GM12875 (cell line): ENCODE data around the gene TTLL9.

Experiments used
- H3K4me3 ChIP-seq: one replicate; pipeline ENCODE4 v1.5.1; 2011; ENCODE audit warnings: low read depth, low read length, control low read depth
- TF ChIP-seq, protein P1 (sequence below): IDR thresholded peaks from 2 replicates; pipeline ENCODE4 v1.5.1; 2011; ENCODE audit warnings: low read depth, mild to moderate bottlenecking, control low read depth, inconsistent platforms, low read length, moderate library complexity, borderline replicate concordance; ENCODE audit not compliant: insufficient read depth

Gene TTLL9

DNA sequence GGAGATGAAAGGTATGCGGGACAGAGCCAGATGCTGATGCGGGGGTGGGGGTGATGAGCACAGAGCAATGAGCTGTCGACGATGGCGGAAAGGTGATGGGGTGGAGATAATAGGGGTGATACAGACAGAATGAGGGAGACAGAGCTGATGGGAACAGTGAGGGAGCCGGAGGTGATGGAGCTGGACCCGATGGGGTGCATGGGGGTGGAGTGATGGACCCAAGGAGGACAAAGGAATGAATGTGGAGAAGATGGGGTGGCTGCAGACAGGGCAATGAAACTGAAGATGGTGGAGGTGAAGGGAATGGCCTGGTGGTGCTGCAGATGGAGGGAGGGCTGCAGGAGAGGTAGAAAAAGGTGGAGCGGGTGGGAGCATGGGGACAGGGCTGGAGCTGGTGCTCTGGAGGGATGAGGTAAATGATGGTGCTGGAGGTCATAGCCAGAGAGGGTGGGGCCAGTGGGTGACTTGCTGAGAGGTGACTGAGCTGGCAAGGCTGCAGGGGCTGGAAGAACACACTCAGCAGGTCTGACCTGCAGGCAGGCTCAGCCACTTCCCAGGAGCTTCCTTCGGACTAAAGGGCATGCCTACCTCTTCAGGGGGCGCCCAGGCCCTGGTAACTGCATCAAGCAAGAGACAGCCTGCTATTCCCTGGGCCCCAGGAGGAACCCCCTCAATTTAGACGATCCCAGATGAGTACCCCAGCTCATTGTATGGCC, 19.0 kb upstream of the TTLL9 start:
- no peak overlapping the region for H3K4me3 ChIP-seq
- TF ChIP-seq, protein P1, sequence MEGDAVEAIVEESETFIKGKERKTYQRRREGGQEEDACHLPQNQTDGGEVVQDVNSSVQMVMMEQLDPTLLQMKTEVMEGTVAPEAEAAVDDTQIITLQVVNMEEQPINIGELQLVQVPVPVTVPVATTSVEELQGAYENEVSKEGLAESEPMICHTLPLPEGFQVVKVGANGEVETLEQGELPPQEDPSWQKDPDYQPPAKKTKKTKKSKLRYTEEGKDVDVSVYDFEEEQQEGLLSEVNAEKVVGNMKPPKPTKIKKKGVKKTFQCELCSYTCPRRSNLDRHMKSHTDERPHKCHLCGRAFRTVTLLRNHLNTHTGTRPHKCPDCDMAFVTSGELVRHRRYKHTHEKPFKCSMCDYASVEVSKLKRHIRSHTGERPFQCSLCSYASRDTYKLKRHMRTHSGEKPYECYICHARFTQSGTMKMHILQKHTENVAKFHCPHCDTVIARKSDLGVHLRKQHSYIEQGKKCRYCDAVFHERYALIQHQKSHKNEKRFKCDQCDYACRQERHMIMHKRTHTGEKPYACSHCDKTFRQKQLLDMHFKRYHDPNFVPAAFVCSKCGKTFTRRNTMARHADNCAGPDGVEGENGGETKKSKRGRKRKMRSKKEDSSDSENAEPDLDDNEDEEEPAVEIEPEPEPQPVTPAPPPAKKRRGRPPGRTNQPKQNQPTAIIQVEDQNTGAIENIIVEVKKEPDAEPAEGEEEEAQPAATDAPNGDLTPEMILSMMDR = no peak

DNA sequence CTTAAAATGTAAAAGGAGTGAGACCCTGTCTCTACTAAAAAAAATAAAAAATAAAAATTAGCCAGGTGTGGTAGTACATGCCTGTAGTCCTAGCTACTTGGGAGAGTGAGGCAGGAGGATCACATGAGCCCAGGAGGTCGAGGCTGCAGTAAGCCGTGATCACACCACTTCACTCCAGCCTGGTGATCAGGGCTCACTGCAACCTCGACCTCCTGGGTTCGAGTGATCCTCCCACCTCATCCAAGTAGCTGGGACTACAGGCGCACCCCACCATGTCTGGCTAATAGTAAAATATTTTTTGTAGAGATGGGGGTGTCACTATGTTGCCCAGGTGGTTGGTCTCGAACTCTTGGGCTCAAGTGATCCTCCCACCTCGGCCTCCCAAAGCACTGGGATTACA, 17.0 kb upstream of the TTLL9 start:
- TF ChIP-seq, protein P1 = no peak

DNA sequence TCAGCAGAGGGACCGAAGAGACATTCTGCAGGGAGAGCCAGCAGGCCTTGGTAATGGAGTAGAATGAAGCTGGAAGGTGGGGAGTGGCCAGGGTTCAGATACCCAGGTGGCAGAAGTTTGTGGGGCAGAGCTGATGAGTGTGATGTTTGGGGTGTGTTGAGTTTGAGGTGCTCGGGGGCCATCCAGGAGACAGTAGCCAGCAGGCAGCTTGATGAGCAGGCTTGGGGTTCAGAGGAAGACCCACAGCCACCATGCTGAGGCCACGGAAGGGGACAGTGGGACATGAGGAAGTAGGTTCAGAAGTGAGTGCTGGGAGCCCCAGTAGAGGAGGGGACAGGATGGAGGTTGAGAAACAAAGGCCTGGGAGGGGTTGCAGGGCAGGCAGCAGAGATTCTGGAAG, 13.9 kb upstream of the TTLL9 start:
- H3K4me3 ChIP-seq = no peak overlapping the region
- TF ChIP-seq, protein P1 = no peak

More for the DNA sequence above, 17.0 kb upstream of the TTLL9 start:
- H3K4me3 ChIP-seq = no peak overlapping the region

DNA sequence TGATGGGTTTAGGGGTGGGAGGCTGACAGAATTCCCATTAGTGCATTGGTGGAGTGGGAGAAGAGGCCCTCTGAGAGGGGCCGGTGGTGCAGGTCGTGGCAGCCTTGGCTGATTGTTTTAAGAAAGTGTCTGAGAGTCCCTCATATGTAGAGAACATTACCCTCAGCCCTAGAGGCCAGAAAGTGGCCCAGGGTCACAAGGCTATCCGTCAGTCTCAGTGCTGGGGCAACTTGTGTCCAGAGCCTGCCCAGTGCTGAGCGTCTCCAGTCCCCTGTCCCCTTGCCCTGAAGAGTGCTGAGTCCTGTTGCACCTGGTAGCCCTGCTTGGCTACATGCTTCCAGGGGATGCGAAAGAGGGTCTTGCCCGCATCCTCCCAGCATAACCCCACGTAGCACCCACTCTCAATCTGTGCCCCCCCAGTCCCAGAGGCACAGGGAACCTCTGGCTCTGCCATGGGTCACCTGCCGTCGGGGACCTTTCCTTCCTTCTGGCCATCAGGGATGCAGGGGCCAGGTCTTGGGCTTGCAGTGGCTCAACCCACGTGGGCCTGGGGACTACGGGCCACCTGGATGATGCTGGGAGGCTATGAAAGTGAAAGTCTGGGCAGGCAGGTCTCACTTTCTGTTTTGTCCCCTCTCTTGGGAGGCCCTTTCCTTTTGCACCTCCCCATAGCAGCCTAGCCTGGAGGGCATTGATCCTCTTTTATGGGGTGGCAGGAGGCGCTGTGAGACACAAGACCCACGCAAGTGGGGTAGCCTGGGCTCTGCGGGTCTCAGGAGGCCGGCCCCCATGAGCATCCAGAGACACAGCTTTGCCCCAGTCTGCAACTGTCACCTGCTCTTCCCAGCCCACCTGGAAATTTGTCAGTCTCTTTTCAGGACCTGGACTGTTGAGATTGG, 12.3 kb upstream of the TTLL9 start:
- TF ChIP-seq, protein P1 = no peak
- H3K4me3 ChIP-seq = no peak overlapping the region

DNA sequence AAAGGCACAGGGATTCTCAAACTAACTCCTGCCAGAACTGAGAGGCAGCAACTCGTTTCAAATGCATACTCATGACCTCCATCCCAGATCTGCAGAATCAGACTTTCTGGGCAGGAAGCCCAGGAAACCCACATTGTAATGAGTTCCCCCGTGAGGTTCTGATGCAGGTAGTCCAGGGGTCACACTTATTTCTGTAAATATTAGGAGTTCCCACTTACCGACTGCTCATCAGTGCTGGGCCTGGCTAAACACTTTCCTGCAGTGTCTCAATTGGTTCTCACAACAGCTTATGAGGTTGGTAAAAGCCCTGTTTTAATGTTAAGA, 11.7 kb upstream of the TTLL9 start:
- TF ChIP-seq, protein P1 = no peak
- no peak overlapping the region for H3K4me3 ChIP-seq

DNA sequence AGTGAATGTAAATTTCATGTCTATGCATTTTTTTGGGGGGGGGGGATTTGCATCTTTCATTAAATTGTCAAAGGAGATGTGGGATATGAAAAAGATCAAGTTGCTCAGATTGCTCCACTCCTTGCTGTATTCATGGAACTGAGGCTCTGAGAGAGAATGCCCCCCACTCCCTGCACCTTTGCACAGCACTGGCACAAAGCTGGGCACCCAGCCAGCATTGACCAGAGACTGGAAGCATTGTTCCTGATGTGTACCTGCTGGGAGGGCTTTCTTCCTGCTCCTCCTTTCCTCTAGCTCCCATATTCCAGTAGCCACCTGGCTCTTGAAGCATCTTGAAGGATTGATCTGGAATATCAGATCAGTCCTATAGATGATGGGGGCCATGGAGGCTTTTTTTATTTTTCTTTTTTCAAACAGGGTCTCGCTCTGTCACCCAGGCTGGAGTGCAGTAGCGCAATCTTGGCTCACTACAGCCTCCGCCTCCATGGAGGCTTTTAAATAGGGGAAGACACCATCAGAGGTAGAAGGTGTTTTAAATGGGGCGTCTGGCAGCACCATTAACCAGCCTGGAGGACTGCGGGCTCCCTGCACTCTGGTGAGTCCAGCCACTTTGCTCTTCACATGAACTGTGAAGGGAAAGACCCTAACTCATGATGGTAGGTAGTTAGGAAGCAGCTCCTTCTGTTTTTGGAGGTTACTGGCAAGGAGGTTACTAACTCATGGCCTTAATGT, 11.0 kb upstream of the TTLL9 start:
- TF ChIP-seq, protein P1 = no peak
- no peak overlapping the region for H3K4me3 ChIP-seq
